Natural killer cell (primary cell): ENCODE results near the gene DISP1. TPM values are rescaled to one million over a fixed set of nuclear protein-coding genes. Genes with fewer than 3 reads are reported as not detected.
"Not testable (repeated sequence)": the region's sequence is repeated elsewhere in the genome, so short reads cannot be mapped to it uniquely, and the experiment has no call there.

Experiments used
- ATAC-seq, 3 donors: fragments of 150-1000 bp in 2 of 3; fragments of 200-7000 bp in 1 of 3; cut with Tn5 transposase; 1 replicate in 1 of 3; 2 replicates in 2 of 3; pipeline ENCODE4 v1.10.0; 2021; ENCODE audit warnings: mild to moderate bottlenecking in 2 of 3, moderate library complexity in 2 of 3
- DNase-seq, 2 donors: peaks; one replicate each; pipeline versions ENCODE4 v3.0.0 to v3.0.0-alpha.2; 2013 to 2021; ENCODE audit warnings: mixed read lengths in 1 of 2
- H3K27ac ChIP-seq: one replicate; pipeline ENCODE4 v1.5.1; 2013; ENCODE audit warnings: mild to moderate bottlenecking, low read length
- H3K27me3 ChIP-seq: one replicate; pipeline ENCODE4 v1.6.1; 2013; ENCODE audit warnings: low read length; ENCODE audit not compliant: control insufficient read depth, insufficient read depth
- H3K36me3 ChIP-seq: one replicate; pipeline ENCODE4 v1.6.1; 2013; ENCODE audit warnings: low read length; ENCODE audit not compliant: control insufficient read depth, insufficient read depth
- H3K4me1 ChIP-seq: one replicate; pipeline ENCODE4 v1.6.1; 2013; ENCODE audit warnings: low read length; ENCODE audit not compliant: control insufficient read depth, insufficient read depth
- H3K4me3 ChIP-seq: one replicate; pipeline ENCODE4 v1.5.1; 2013; ENCODE audit warnings: low read length
- H3K9me3 ChIP-seq: one replicate; pipeline ENCODE4 v1.6.1; 2013; ENCODE audit warnings: low read length; ENCODE audit not compliant: control insufficient read depth, insufficient read depth
- H3K27ac Mint-ChIP-seq, 2 donors: one replicate each; pipeline ENCODE4 v1.8.0; 2022; ENCODE audit warnings: mild to moderate bottlenecking in 2 of 2, mixed read lengths in 2 of 2, moderate library complexity in 1 of 2
- H3K27me3 Mint-ChIP-seq, 2 donors: one replicate each; pipeline ENCODE4 v1.8.0; 2022; ENCODE audit warnings: low read depth in 2 of 2, mixed read lengths in 2 of 2
- H3K36me3 Mint-ChIP-seq: one replicate; pipeline ENCODE4 v1.8.0; 2022; ENCODE audit warnings: mixed read lengths
- H3K4me1 Mint-ChIP-seq, 2 donors: one replicate each; pipeline ENCODE4 v1.8.0; 2022; ENCODE audit warnings: mixed read lengths in 2 of 2
- H3K4me3 Mint-ChIP-seq: one replicate; pipeline ENCODE4 v1.8.0; 2022; ENCODE audit warnings: mild to moderate bottlenecking, moderate library complexity, mixed read lengths
- H3K9me3 Mint-ChIP-seq, 2 donors: one replicate each; pipeline ENCODE4 v1.8.0; 2022; ENCODE audit warnings: mixed read lengths in 2 of 2
- WGBS: methylation state at CpG from one replicate; pipeline ENCODE4 v1.1.7; 2013; ENCODE audit warnings: missing lambda C conversion rate; ENCODE audit not compliant: insufficient coverage; 5-methylcytosine and 5-hydroxymethylcytosine counted together
- intact Hi-C: fragments of 100-400 bp; cut with micrococcal nuclease; formaldehyde crosslinking; loops from one replicate; pipeline ENCODE4 v1.14.2; 2022
- total RNA-seq, 4 donors: library from RNA; stranded (reverse); fragments of 120-200 nt in 1 of 4; gene quantifications; one replicate each; pipeline versions ENCODE4 v1.2.3 to v1.2.4, GENCODE V29; 2013 to 2022
- TF ChIP-seq, protein P1 (sequence below): fragments of 200-600 bp; IDR thresholded peaks from one replicate; pipeline ENCODE4 v1.8.0; 2022; ENCODE audit warnings: antibody characterized with exemption

The DISP1 gene
- total RNA-seq, 3 donors from 2014 or later (not counting 1 experiment from before 2014, with no cell fraction given) = 3.7 to 6.0 (median 4.8) TPM

DNA sequence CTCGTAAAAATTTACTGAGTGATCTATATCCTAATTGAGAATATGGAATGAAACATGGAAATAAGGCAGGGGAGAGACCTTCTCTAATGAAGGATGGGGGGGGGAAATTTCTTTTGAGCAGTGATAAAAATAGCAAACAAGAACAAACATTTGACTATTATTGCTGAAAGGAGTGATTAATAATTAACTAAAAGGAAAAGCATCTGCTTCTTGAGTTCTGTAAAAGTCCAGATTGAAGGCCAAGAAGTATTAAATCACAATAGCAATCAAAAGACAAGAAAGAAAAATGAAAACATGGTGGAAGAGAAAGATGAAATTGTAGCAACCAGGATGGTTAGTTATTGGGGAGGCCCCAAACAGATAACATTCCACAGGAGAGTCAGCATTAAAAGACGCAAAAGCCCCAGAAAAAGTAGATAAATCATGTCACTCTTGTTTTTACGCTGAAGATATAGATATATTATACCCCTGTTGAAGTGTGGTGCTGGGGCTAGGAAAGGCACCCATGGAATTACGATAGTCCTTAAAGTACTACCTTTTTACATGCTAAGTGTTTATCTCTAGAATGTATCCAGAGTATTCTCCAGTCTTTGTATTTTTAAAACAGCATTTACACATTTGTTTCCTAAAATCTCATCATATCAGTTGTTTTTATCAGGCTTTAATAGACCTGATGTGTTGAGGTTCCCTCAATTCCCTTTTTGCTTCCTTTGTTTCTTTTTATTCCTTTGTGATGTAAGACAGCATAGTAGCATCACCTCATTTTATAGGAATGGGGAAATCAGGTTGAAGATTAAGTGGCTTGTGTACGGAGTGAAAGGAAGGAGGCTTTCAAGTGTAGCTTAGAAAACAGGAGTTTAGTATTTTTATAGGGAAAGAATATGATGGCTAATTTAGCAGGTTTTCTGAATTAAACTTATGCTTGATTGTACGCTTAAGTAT is 28.9 kb downstream of the DISP1 start:
- ATAC-seq (no peak), DNase-seq (no peak)
- no peaks in the 10 kb centered on the region for H3K27me3 Mint-ChIP-seq
- Histone ChIP-seq H3K4me1 (no peaks in the 10 kb centered on the region), H3K27me3 (no peaks in the 10 kb centered on the region), H3K27ac (no peak overlapping the region), H3K9me3 (no peaks in the 10 kb centered on the region), H3K4me3 (no peak overlapping the region), H3K36me3 (no peaks in the 10 kb centered on the region)
- H3K4me1 Mint-ChIP-seq = no peaks in the 10 kb centered on the region
- no peaks in the 10 kb centered on the region for H3K9me3 Mint-ChIP-seq
- H3K4me3 Mint-ChIP-seq = no peak overlapping the region
- 93% methylated on average over 3 of the region's 6 CpGs for WGBS
- TF ChIP-seq, protein P1, sequence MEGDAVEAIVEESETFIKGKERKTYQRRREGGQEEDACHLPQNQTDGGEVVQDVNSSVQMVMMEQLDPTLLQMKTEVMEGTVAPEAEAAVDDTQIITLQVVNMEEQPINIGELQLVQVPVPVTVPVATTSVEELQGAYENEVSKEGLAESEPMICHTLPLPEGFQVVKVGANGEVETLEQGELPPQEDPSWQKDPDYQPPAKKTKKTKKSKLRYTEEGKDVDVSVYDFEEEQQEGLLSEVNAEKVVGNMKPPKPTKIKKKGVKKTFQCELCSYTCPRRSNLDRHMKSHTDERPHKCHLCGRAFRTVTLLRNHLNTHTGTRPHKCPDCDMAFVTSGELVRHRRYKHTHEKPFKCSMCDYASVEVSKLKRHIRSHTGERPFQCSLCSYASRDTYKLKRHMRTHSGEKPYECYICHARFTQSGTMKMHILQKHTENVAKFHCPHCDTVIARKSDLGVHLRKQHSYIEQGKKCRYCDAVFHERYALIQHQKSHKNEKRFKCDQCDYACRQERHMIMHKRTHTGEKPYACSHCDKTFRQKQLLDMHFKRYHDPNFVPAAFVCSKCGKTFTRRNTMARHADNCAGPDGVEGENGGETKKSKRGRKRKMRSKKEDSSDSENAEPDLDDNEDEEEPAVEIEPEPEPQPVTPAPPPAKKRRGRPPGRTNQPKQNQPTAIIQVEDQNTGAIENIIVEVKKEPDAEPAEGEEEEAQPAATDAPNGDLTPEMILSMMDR = no peak
- no peak overlapping the region for H3K27ac Mint-ChIP-seq
- no peaks in the 10 kb centered on the region for H3K36me3 Mint-ChIP-seq
- intact Hi-C loops = no loop called here

DNA sequence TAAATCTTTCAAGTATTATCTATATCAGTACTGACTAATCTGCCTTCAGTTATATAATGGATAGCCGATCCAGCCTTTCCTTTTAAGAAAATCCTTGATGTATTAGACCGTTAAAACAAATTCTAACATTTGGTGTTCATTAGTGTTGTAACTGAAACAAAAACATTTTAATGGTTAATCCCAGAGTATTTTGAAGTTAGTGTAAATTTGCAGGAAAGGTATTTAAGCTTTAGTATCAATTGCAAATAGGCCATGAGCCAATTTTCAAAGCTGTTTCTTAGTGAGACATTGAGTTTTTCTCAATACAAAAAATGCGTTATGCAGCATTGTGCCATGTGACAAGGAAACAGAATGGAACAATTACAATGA is 29.6 kb downstream of the DISP1 start:
- no peaks in the 10 kb centered on the region for H3K27me3 Mint-ChIP-seq
- H3K27ac ChIP-seq = no peak overlapping the region
- H3K4me3 Mint-ChIP-seq = no peak overlapping the region
- H3K4me1 Mint-ChIP-seq = no peaks in the 10 kb centered on the region
- DNase-seq (no peak), ATAC-seq (no peak)
- no peaks in the 10 kb centered on the region for H3K36me3 ChIP-seq
- H3K4me3 ChIP-seq = no peak overlapping the region
- H3K9me3 ChIP-seq = no peaks in the 10 kb centered on the region
- no peaks in the 10 kb centered on the region for H3K36me3 Mint-ChIP-seq
- H3K9me3 Mint-ChIP-seq = no peaks in the 10 kb centered on the region
- H3K27me3 ChIP-seq = no peaks in the 10 kb centered on the region
- H3K27ac Mint-ChIP-seq = no peak overlapping the region
- H3K4me1 ChIP-seq = no peaks in the 10 kb centered on the region
- TF ChIP-seq, protein P1 = no peak
- 100% methylated on average over 1 of the region's 3 CpGs for WGBS
- intact Hi-C loops = no loop called here

DNA sequence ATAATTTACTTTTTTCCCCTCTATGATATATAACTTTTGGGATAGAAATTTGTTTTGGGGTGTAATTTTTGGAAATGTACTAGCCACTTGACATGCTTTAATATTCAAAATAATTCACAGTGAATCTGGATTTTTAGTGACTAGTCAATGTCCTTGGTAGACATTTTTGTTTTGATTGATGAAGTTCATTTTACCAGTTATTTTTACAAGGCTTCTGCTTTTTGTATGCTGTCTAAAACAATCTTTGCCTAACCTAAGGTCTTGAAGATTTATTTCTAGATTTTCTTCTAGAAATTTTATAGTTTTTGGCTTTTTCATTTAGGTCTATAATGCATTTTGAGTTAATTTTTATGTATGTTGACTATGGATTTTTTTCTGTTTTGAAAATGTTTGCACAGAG is 30.9 kb downstream of the DISP1 start:
- Histone ChIP-seq H3K4me3 (no peak overlapping the region), H3K9me3 (no peaks in the 10 kb centered on the region), H3K36me3 (no peaks in the 10 kb centered on the region), H3K4me1 (no peaks in the 10 kb centered on the region), H3K27ac (no peak overlapping the region), H3K27me3 (no peaks in the 10 kb centered on the region)
- no peak overlapping the region for H3K4me3 Mint-ChIP-seq
- no peak overlapping the region for H3K27ac Mint-ChIP-seq
- intact Hi-C loops = no loop called here
- no peaks in the 10 kb centered on the region for H3K4me1 Mint-ChIP-seq
- H3K36me3 Mint-ChIP-seq = no peaks in the 10 kb centered on the region
- ATAC-seq = no peak
- H3K27me3 Mint-ChIP-seq = no peaks in the 10 kb centered on the region
- TF ChIP-seq, protein P1 = no peak
- H3K9me3 Mint-ChIP-seq = no peaks in the 10 kb centered on the region
- DNase-seq = no peak

DNA sequence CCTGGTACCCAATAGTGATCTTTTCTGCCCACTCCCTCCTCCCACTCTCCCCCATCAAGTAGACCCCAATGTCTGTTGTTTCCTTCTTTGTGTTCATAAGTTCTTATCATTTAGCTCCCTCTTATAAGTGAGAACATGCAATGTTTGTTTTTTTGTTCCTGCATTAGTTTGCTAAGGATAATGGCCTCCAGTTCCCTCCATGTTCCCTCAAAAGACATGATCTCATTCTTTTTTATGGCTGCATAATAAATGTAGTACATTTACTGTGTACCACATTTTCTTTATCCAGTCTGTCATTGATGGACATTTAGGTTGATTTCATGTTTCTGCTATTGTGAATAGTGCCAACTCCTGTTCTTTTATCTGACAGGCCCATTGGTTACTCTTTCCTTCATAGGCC is 35.7 kb downstream of the DISP1 start:
- H3K4me3 ChIP-seq, H3K4me3 Mint-ChIP-seq, H3K9me3 ChIP-seq, H3K36me3 Mint-ChIP-seq, H3K4me1 ChIP-seq, H3K27me3 ChIP-seq, H3K9me3 Mint-ChIP-seq, intact Hi-C loops, H3K27ac ChIP-seq, ATAC-seq, H3K36me3 ChIP-seq, DNase-seq, H3K27me3 Mint-ChIP-seq, H3K4me1 Mint-ChIP-seq, H3K27ac Mint-ChIP-seq: not testable (repeated sequence)
